Endothelial cell of umbilical vein (primary cell): ENCODE measurements around the gene INPP5E. TPM values are rescaled to one million over a fixed set of nuclear protein-coding genes. Genes with fewer than 3 reads are reported as not detected.

Experiments used
- BruUV-seq: library from RNA; stranded (reverse); fragments of 400-500 nt; replicated peaks from 2 replicates; lab custom pipeline; 2021; lab: Mats Ljungman, UMichigan
- CTCF ChIA-PET: fragments of 300-600, 350-600 bp; sonication (Branson Sonifier 250); formaldehyde crosslinking; loops from one replicate; lab custom pipeline; 2021; ENCODE audit warnings: antibody characterized with exemption, inconsistent platforms; lab: Charles Lee
- POLR2A ChIA-PET: fragments of 300-600, 350-600 bp; sonication (Branson Sonifier 250); formaldehyde crosslinking; loops from one replicate; lab custom pipeline; 2021; ENCODE audit warnings: antibody characterized with exemption, inconsistent platforms; lab: Charles Lee
- DNase-seq: peaks from one replicate; pipeline ENCODE4 v3.0.0-alpha.2; 2011; ENCODE audit warnings: low read depth, low spot score
- FAIRE-seq: peaks from 2 replicates; lab custom pipeline; 2011; peaks lifted over from hg19 to GRCh38; lab: Jason Lieb, UNC
- H2AFZ ChIP-seq: 2 replicates; pipeline ENCODE4 v1.6.0; 2012; ENCODE audit warnings: low read depth, low read length, control low read depth, inconsistent platforms
- H3K27ac ChIP-seq: 2 replicates; pipeline ENCODE4 v1.5.1; 2011; ENCODE audit warnings: low read depth, mild to moderate bottlenecking, control low read depth, low read length, moderate library complexity; ENCODE audit not compliant: insufficient read depth
- H3K27me3 ChIP-seq, 2 experiments: 2 replicates each; pipeline versions ENCODE4 v1.6.0 to v1.6.1; 2011; ENCODE audit warnings: low read length in 2 of 2, mixed read lengths in 1 of 2; ENCODE audit not compliant: control insufficient read depth in 2 of 2, insufficient read depth in 2 of 2
- H3K36me3 ChIP-seq, 2 experiments: 2 replicates in 1 of 2; 3 replicates in 1 of 2; pipeline ENCODE4 v1.5.1; 2011; ENCODE audit warnings: low read length in 2 of 2, mild to moderate bottlenecking in 1 of 2, moderate library complexity in 1 of 2; ENCODE audit not compliant: control insufficient read depth in 2 of 2, insufficient read depth in 2 of 2; ENCODE audit errors: extremely low read depth in 1 of 2
- H3K4me1 ChIP-seq: 3 replicates; pipeline ENCODE4 v1.5.1; 2011; ENCODE audit warnings: mild to moderate bottlenecking, low read length; ENCODE audit not compliant: control insufficient read depth, insufficient read depth; ENCODE audit errors: extremely low read depth
- H3K4me2 ChIP-seq: 2 replicates; pipeline ENCODE4 v1.6.1; 2011; ENCODE audit warnings: low read length, control low read depth, mixed read lengths; ENCODE audit not compliant: insufficient read depth
- H3K4me3 ChIP-seq, 3 experiments: fragments of 200-600 bp in 1 of 3; sonication (generic), shearing (Covaris generic) in 1 of 3; replicated peaks in 1 of 3; 2 replicates each; pipeline ENCODE4 v1.5.1; 2011 to 2016; ENCODE audit warnings: control low read depth in 3 of 3, low read length in 3 of 3, mild to moderate bottlenecking in 2 of 3, inconsistent platforms in 1 of 3, low read depth in 1 of 3, moderate library complexity in 1 of 3; ENCODE audit not compliant: insufficient read depth in 1 of 3
- H3K79me2 ChIP-seq: 2 replicates; pipeline ENCODE4 v1.6.0; 2012; ENCODE audit warnings: low read length, inconsistent platforms; ENCODE audit not compliant: control insufficient read depth, insufficient read depth
- H3K9ac ChIP-seq: replicated peaks from 2 replicates; pipeline ENCODE3; 2011; ENCODE audit warnings: low read length, control low read depth; ENCODE audit not compliant: insufficient read depth; ENCODE audit errors: extremely low read depth
- H3K9me1 ChIP-seq: replicated peaks from 3 replicates; pipeline ENCODE4 v1.6.0; 2011; ENCODE audit warnings: mild to moderate bottlenecking, low read length; ENCODE audit not compliant: control insufficient read depth, insufficient read depth; ENCODE audit errors: extremely low read depth
- H3K9me3 ChIP-seq: replicated peaks from 2 replicates; pipeline ENCODE4 v1.5.1; 2012; ENCODE audit warnings: low read length, inconsistent platforms; ENCODE audit not compliant: control insufficient read depth, insufficient read depth
- H4K20me1 ChIP-seq: replicated peaks from 2 replicates; pipeline ENCODE3; 2011; ENCODE audit warnings: mild to moderate bottlenecking, low read length; ENCODE audit not compliant: control insufficient read depth, insufficient read depth; ENCODE audit errors: extremely low read depth
- CTCF ChIP-seq, 2 donors: IDR thresholded peaks; 1 replicate in 1 of 2; 2 replicates in 1 of 2; pipeline ENCODE4 v1.5.1; 2011; ENCODE audit warnings: low read length in 2 of 2, mild to moderate bottlenecking in 2 of 2, moderate library complexity in 2 of 2, control low read depth in 1 of 2, inconsistent platforms in 1 of 2, low read depth in 1 of 2; ENCODE audit not compliant: insufficient read depth in 1 of 2; ENCODE audit errors: extremely low read depth in 1 of 2
- EZH2 ChIP-seq: IDR thresholded peaks from 2 replicates; pipeline ENCODE4 v1.6.1; 2012; ENCODE audit warnings: borderline replicate concordance, low read depth, mild to moderate bottlenecking, moderate library complexity, low read length, inconsistent platforms; ENCODE audit not compliant: severe bottlenecking
- FOS ChIP-seq: IDR thresholded peaks from 2 replicates; pipeline ENCODE4 v1.6.1; 2011; ENCODE audit warnings: mild to moderate bottlenecking, low read length, moderate library complexity, borderline replicate concordance; ENCODE audit not compliant: insufficient read depth
- GATA2 ChIP-seq: IDR thresholded peaks from 2 replicates; pipeline ENCODE4 v1.7.0; 2011; ENCODE audit warnings: low read depth, mild to moderate bottlenecking, moderate library complexity, mixed read lengths, low read length; ENCODE audit not compliant: insufficient read length, insufficient read depth
- JUN ChIP-seq: IDR thresholded peaks from 2 replicates; pipeline ENCODE4 v1.6.1; 2011; ENCODE audit warnings: borderline replicate concordance, low read depth; ENCODE audit not compliant: insufficient read length, insufficient read depth
- MYC ChIP-seq: IDR thresholded peaks from one replicate; pipeline ENCODE4 v1.6.1; 2011; ENCODE audit warnings: mild to moderate bottlenecking, low read depth, low read length
- POLR2A ChIP-seq: IDR thresholded peaks from 2 replicates; pipeline ENCODE4 v1.6.1; 2012; ENCODE audit warnings: low read depth, mild to moderate bottlenecking, control low read depth, low read length
- POLR2AphosphoS5 ChIP-seq: IDR thresholded peaks from 2 replicates; pipeline ENCODE4 v1.6.1; 2012; ENCODE audit warnings: low read depth, mild to moderate bottlenecking, control low read depth, low read length, moderate library complexity; ENCODE audit not compliant: insufficient read depth
- dilution Hi-C: fragments of 300-500 bp; cut with MboI; formaldehyde crosslinking; loops from one replicate; pipeline ENCODE4 v1.15.0; 2019; ENCODE audit warnings: low sequenced_read_pairs; ENCODE audit not compliant: extremely low pct_ligation_motif_present
- intact Hi-C: fragments of 100-400 bp; cut with micrococcal nuclease; formaldehyde crosslinking; loops from one replicate; pipeline ENCODE4 v1.10.0; 2022
- polyA plus RNA-seq, 4 experiments: library from polyadenylated mRNA; depleted of rRNA in 3 of 4; stranded (reverse) in 3 of 4; unstranded in 1 of 4; fragments of >200 nt; gene quantifications; 2 replicates each; pipeline versions ENCODE4 v1.2.1 to v1.2.3, GENCODE V29; 2011 to 2012; ENCODE audit warnings: missing spikeins in 1 of 4
- total RNA-seq: library from RNA; stranded (reverse); gene quantifications from 2 replicates; pipeline ENCODE4 v1.2.3, GENCODE V29; 2021

INPP5E gene
- total and polyA plus RNA-seq, 2 donors (not counting 3 experiments of a cell fraction or from before 2014, with no cell fraction given) = 15.0 to 24.5 TPM

- H3K9ac ChIP-seq = no peak overlapping the region
- no peak overlapping the region for H3K4me2 ChIP-seq
- TF ChIP-seq POLR2A (no peak), FOS (no peak), JUN (no peak), POLR2AphosphoS5 (no peak), EZH2 (no peak), CTCF (IDR thresholded peaks at IDR 0.05; ENCODE audit: extremely low read depth in 1 of 2, insufficient read depth in 1 of 2, low read depth in 1 of 2, low read length in 2 of 2) (no peak), GATA2 (no peak), MYC (no peak)
- dilution Hi-C loops (no loop called here), intact Hi-C loops (no loop called here)
- BruUV-seq = no TSS peak
- H3K36me3 ChIP-seq = peaks cover 7 to 9% of the 10 kb centered on the region in 2 experiments
- H3K27me3 ChIP-seq = no peaks in the 10 kb centered on the region
- peaks cover 12% of the 10 kb centered on the region for H3K4me1 ChIP-seq
- H4K20me1 ChIP-seq = no peaks in the 10 kb centered on the region
- ChIA-PET CTCF (interaction anchor here (0.6 kb wide), 1 partner anchor 122 kb away, joined by 5 read pairs; no protein-coding TSS in a partner anchor), POLR2A (no interaction called here)
- H3K9me1 ChIP-seq = no peaks in the 10 kb centered on the region
- H3K4me3 ChIP-seq = no peak overlapping the region
- peaks cover 48% of the 10 kb centered on the region for H3K79me2 ChIP-seq
- H2AFZ ChIP-seq = no peak overlapping the region
- no peaks in the 10 kb centered on the region for H3K9me3 ChIP-seq
- DNase-seq (no peak), FAIRE-seq (no peak)
- H3K27ac ChIP-seq = no peak overlapping the region
Observed at GRCh38 chr9:136436055-136436634, 3.5 kb downstream of the INPP5E start.
